NCI-H1930 (cell line): ENCODE data around the gene PDZRN4.

Source experiments
- DNase-seq, 2 experiments: peaks; one replicate each; lab custom pipeline; 2025; lab: John Stamatoyannopoulos, UW

PDZRN4 gene

DNA sequence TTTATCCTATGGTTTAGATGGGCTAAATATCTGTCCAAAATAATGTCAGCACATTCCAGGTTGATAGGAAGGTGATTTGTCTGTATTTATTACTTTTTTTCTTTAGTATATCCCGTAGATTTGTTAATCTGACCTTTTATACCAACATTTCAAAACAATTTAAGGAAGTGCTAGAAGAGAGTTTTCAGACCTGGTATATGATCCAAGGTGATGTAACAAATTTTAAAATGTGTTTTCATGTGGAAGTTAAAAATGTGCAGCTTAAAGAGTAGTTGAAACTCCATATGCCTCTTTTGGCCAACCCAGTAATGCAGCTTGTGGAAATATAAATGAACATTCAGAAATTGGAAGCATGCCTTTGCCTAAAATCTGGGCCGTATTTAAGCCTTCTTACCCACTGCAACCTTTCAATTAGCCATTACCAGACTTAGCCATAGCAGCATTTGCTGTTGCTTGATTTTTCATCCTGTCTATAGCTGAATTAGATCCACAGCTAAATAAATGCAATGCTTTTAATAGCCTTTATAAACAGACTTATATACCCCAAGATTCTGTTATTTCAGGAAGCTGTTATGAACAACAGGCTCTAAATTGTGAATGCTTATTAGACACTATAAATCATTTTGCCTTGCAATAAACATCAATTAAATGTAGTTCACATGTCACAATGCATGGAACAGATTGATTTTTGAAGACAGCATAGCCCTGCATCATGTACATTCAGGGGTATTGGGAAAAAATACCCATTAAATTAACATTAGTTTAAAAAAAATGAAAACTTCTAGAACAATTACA, 271.2 kb downstream of the PDZRN4 start:
- no peak for DNase-seq

DNA sequence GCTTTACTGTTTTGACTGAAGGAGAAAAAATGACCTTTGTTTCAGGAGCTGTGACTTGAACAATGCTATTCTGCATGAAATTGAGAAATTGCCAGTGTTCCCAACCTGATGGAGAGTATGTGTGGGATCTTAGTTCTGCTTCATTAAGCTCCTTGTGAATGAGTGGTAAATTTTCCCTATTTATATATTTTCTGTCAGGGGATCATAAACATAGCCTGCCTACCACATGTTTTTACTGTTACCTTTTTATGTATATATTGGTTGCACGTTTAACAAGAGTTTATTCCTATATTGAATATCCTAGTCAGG, 271.7 kb downstream of the PDZRN4 start:
- no peak for DNase-seq

DNA sequence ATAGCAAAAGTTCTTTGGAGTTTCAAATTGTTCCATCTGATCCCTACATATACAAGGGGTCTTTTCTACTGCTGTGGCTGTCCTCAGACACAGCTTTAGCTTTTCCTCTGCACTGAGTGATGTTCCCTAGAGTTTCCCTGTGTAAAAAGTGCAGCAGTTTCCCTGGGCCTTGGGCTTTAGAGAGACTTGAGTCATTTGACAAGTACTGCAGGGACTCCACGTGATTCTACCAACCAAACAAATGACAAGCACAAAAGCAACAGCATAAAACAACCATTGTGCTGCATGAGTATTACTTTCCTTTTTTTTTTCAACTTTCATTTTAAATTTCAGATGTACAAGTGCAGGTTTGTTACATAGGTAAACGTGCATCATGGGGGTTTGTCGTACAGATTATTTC, 272.8 kb downstream of the PDZRN4 start:
- DNase-seq, result no peak

DNA sequence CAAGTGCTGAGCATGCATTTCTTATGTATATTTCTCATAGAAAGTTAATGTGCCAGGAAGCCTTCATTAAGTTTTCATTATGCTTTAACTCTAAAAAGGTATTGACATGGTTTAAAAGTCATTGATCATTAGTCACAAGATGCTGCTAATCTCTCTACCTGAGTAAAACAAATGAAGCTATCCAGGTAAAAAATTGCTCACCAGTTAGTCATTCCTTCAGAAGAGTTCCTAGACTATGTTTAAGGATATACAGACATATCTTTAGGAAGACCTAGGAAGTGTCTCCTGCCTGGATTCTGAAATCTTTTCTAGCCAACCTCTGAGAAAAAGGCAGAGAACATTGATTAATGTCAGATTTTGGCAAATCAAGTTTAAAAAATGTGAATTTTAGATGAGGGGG, 274.2 kb downstream of the PDZRN4 start:
- DNase-seq, result no peak

DNA sequence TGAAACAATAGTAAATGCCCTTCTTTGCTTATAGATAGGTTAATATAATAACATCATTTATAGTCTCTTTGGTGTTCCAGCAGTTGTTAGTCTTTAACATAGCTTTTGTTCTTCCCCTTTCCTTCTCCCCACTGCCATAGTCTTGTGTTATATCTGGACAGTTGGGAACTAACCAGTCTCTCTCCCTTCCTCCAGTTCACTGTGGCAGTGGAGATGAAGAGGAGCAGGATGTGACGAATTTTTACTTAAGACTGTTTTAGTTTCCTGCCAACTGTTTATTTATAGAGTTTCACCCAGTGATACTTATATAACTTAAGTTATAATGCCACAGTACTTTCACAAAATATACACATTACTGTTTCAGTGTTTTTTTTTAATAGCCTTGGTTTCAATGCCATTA, 277.4 kb downstream of the PDZRN4 start:
- DNase-seq, result no peak

DNA sequence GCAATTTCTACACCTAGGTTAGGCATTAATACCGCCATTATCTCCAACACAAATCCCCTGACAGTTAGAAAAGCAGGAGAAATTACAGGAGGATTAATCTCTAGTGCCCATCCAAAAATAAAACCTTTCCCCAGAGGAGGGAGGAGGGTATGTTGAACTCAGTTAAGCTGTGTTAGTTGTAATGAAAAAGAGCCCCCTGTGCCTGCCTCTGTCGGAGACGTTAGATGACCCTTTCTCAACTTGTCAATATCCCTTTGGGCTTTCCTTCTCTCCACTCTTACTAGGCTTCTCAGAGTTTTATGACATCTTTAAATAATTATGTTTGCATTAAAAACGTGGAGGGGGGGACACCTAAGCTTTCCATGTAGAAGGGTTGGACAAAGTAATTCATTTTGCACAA, 278.2 kb downstream of the PDZRN4 start:
- DNase-seq, result no peak

DNA sequence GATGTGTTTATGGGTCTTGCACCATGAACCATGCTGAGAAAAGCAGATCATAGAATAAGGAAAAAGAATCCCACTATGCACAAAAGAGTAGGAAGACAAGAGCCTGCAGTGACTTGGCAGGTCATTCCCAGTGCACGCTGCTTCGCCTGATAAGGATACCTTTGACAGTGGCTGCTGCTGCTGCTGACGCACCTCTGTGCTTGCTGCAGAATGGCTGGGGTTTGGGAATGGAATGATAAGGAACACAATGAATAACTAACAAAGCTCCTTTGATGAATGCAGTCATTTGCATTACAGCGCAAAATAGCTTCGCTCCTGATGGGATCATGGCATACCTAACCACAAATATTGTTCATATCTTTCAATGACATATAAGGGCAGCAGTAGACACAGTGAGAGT, 278.7 kb downstream of the PDZRN4 start:
- peak in 1 of 2 experiments; percentile 38 for DNase-seq

DNA sequence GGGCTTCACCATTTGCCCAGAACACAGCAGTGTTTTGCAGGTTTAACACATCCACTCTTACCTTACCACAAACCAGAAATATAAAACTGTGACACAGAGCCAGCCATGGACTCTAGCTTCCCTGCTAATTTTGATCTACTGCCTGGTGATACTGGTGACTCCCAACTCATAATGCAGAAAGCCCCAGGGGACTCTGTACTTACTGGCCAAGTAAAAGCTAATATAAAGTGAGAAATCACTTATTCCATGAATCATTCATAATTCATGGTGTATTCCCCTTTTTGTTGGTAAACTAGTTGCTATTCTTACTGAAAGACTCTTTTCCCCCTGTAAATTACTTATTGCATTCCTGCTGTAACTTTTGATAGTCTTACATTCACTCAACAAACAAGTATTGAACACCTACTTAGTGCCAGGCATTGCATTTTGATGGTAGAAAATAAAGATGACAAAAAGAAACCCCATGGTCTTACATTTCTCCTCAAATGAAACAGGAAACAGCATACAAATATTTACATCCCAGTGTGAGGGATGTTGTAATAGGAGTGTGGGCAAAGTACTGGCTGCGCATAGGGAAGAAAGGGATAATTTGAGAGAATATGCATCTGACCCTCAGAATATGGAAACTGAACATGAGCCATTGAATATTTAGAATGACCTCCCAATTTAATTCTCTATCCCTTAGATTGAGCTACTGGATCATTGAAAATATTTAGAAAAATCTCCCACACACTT, 279.6 kb downstream of the PDZRN4 start:
- DNase-seq, result no peak

DNA sequence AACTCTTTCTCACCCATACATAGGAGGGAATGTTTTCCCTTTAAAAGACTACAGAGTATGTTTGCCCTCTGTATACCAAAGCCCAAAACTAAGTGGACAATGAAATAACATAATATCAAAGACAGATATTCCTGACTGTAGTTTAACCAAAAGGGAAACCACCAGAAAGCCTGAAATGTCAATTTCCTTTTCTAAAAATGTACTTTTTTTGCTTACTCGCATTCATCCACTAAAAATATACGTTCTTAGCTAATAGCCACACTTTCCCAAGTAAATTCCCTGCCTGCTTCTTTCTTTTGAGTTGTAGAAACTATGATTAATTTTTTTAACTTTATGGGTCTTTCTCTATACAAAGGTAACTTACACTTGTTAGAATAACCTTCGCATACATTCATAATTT, 280.2 kb downstream of the PDZRN4 start:
- DNase-seq, result no peak

DNA sequence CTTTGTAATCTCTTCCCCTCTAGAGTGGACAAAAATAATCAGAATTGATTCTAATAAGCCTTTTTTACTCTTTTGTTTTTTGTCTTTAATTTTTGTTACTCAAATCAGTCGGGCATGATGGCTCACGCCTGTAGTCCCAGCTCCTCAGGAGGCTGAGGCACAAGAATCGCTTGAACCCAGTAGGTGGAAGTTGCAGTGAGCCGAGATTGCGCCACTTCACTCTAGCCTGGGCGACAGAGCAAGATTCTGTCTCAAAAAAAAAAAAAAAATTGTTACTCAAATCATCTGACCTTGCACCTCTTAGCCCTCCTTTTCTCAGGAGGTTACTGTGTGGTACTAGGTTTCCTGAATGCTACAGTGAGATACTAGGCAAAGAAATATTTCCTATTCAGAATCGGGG, 280.6 kb downstream of the PDZRN4 start:
- DNase-seq, result no peak

DNA sequence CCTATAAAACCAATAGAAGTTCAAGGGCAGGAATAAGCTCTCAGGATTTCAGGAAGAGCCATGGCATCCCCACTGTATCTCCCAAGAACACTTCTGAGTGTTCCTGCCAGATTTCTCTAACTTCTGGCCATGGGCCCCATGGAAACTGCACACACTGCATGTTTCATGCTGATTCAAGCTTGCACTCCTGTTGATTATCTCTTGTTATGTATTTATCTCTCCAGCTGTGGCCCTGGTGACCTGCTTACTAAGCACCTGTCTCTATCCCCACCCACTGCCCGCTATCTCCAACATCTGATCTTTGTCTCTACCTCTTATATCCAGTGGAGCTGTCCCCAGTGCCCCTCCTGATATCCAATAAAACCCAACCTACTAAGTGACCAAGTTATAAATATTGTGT, 285.3 kb downstream of the PDZRN4 start:
- no peak for DNase-seq

DNA sequence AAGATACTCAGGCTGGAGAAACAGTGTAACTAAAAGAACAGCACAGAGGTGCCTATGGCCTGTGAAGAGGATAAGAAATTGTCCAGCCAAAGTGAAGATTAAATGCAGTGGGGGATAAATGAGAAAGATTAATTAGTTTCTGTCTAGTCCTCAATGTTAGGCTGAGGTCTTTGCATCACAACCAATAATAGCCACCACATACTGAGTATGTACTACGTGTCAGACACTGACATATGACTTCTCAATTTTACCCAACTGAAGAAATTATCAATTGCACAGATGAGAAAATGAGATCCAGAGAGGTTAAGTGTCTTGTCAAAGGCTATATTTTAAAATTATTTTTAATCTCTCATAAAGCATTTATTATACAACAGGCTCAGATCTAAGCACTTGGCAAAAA, 285.9 kb downstream of the PDZRN4 start:
- no peak for DNase-seq

DNA sequence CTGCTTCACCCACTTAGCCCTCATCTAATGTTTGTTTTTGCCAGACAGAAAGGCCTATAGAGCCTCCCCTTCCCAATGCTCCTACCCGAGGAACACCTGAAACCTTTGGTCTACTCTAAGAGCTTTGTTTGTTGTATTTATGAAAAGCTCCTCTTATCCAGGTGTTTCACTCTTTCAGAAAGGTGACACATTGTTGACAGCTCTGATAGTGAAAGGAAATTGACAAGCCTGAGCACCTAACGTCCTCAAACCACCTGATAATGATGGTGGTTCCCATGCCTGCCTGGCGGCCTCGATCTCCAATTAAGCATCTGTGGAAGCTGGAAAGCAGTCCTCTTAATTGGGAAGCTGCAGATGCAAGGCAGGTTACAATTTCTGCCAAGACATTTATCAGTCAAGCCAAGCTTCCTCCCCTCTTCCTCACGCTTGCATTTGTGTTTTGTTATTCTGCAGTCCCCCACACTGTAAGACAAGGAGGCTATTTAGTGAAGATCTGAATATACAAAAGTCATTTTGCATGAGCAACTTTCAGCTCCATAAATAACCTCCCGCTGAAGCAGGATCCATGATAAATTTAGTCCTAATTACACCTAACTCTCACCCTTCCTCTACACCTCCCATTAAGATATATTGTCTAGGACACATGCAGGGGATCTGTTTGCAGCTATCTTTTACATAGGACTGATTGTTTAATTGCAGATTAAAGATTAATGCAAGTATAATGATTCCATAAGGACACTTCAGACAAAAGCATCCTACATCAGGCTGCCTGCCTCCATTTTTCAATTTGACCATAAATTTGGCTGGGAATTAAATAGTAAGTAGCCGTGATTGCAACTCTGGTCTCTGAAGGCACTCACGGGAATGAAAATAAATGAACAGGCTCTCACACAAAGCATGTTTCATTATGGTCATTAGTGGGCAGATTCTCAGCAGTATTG, 288.6 kb downstream of the PDZRN4 start:
- DNase-seq, result peak; percentile 85 to 91

DNA sequence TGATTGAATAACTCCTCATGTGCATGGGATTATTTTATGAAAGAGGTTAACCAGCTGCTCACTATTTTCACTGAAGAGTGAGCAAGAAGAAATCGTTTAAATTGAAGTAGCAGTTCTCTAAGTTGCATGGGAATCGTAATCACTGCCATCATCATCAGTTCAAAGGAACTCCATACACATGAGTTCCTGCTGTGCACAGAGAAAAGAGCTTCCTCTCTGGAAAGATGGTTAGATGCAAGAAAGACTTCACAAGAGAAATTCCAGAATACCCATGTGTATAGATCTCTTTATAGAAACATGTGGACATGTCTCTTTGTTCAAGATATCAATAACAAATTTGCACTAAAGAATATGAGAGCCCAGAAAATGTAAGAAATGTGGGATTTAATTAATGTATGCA, 291.3 kb downstream of the PDZRN4 start:
- DNase-seq, result no peak

DNA sequence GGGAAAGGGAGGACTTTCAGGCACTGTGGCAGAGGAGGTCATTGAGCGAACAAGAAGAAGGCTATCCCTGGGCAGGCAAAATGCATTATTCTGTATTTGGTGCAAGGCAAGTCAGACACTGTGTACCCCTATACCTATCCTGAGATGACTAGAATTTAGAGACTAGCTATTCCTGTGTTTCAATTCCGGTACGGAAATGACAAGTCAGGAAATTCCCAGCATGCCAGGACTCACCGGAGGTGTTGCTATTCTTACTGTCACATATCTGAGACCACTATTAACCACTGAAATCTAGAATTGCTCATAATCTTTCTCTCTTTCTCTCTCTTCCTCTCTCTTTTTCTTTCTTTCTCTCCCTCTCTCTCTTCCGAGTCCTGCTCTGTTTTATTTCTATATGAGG, 297.1 kb downstream of the PDZRN4 start:
- DNase-seq, result no peak

DNA sequence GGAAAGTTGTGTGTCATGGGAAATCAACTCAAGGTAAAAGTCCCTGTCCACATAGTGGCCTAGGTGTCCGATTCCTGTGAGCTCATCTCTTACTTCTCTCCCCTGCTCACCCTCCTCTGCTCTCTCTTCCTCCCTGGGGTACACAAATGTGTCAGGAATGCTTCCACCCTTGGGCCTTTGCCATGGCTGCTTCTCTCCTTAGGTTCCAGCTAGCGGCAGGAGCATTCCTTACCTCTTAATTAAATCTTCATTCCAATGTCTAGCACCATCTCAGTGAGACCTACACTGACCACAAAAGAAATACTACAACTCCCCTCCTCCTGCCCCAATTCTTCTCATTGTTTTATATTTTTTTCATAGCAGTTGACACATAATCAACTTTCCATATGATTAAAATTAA, 298.6 kb downstream of the PDZRN4 start:
- no peak for DNase-seq

DNA sequence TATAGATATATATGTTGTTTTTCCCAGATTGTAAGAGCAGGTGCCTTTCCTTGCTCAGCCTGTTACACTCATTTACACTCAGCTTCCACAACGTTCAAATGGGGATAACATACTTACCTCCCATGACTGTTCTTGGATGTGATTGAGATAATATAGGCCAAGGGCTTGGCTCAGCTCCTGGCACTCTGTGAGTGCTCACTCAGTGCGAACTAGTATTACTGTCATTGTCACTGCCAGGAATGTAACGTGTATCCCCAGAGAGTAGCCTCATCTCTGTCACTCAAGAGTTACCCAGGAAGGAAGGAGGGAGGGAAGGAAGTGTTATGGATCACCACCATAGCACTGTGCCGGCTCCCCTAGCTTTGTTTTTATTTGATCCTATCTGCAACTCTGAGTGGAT, 307.9 kb downstream of the PDZRN4 start:
- DNase-seq, result no peak

DNA sequence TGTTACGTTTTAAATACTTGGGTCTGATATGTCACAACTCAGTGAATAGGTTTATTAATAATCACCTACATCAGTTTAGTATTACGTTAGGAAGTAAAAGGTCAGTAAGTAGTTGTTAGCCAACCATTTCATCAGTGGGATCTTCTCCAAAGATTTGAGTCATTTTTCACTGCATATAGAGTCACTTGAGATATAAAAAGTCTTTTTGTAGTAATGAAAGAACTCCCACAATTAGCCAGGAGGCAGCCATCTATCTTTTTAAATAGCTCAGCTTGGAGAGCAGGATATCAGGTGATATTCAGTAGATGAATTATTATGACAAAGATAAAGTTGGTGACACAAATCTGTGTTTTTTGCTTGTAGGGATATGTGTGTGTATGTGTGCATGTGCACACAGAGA, 309.3 kb downstream of the PDZRN4 start:
- DNase-seq, result no peak

DNA sequence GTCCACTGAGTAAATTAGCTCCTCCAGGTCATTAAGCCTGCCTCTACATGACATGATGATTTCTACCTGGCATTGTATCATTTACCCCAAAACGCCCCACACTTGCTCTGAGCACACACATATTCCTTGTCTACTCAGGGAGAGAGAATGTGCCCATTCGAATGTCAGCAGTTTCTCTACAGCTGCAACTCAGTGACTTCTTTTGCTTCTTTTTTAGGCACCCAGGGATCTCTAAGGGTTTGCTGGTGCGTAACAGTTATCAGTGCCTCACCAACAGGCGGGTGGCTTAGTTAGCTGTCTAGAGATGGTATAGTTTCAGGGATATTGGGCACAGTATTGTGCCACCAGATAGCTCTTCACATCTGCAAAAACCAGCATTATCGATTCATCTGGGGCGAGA, 316.9 kb downstream of the PDZRN4 start:
- no peak for DNase-seq

DNA sequence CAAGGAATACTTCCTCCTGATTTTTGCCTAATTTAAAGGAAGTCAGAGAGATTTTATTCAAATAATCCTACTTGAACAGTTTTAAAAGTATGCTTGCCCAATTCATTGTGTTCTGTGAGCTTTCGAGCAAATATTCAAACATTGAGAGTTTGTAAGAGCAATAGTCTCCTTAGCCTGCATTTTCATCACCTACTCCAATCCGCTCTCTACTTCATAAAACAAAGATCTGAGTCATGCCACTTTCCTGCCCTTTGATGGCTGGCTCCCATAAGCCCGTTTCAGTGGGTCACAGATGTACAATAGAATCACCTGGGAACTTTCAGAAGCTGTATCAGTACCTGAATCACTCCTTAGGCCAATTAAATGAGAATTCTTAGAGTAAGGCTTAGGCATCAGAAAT, 319.2 kb downstream of the PDZRN4 start:
- DNase-seq, result no peak

DNA sequence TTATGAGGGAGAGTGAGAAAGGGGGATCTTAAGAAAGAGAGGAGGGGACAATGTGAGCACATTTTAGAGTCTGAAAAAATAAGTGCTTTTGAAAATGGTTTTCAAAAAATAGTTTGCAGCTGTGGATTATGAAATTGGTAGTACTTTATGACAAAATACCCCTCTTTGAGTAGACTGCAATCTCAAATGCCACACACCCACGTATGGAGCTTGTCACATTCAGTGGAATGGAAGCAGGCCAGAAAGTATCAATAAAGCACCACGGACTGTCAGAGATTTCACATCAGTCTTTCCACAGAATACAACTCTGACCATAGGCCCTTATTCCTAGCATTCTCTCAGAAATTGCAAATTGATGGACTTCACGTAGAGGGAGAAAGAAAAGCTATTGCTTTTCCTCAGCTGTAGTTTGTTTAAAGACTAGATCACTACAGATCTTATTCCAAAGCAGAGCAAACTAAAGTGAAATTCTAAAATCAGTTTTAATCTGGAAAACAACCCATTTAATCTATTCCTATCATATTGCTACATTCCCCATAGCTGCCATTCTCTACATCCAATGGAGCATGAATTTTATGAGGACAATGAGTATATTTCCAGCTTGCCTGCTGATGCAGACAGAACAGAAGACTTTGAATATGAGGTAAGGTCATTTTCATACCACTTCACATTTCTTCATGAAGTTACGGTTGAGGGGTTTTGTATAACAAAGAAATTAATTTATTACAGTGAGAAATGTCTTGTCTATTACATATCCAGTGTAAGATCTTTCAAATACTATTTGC, 321.3 kb downstream of the PDZRN4 start:
- DNase-seq, result no peak

DNA sequence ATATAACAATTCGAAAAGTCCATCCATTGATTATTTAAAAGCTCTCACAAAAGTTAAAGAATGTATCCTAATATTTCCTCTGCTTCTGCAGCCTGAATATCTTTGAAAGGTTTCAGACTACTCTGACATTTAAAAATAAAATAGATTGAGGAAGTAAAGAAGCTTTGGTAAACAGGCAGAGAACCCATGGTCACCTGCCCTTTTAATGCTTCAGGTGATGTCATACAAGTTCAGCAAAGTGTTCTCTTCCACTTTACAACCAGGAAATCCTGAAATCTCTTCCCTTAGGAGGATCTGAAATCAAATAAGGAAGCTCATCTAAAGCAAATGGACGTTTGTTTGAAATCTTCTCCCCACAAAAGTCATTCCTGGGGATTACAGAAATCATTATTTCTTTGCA, 322.4 kb downstream of the PDZRN4 start:
- no peak for DNase-seq
